H9 (cell line): ENCODE results near the gene LRMDA. TPM values are rescaled to one million over a fixed set of nuclear protein-coding genes. Genes with fewer than 3 reads are reported as not detected.

ENCODE experiments used
- DNase-seq: peaks from one replicate; pipeline ENCODE4 v3.0.0-alpha.2; 2017
- H2AFZ ChIP-seq: one replicate; pipeline ENCODE4 v1.6.1; 2013; ENCODE audit warnings: mild to moderate bottlenecking, low read length, control low read depth, moderate library complexity
- H2AK5ac ChIP-seq: 2 replicates; pipeline ENCODE4 v1.6.1; 2013; ENCODE audit warnings: low read length, control low read depth, mixed read lengths; ENCODE audit not compliant: insufficient read length
- H2BK120ac ChIP-seq: one replicate; pipeline ENCODE4 v1.6.1; 2013; ENCODE audit warnings: low read depth, mild to moderate bottlenecking, low read length, control low read depth, inconsistent platforms; ENCODE audit not compliant: poor library complexity, severe bottlenecking
- H2BK12ac ChIP-seq: 2 replicates; pipeline ENCODE4 v1.6.1; 2013; ENCODE audit warnings: low read length, control low read depth, mixed read lengths, low read depth; ENCODE audit not compliant: insufficient read length
- H2BK15ac ChIP-seq: 2 replicates; pipeline ENCODE4 v1.6.1; 2013; ENCODE audit warnings: low read depth, low read length, control low read depth
- H2BK20ac ChIP-seq: one replicate; pipeline ENCODE4 v1.6.1; 2013; ENCODE audit warnings: low read depth, mild to moderate bottlenecking, low read length, control low read depth, inconsistent platforms; ENCODE audit not compliant: poor library complexity, severe bottlenecking
- H2BK5ac ChIP-seq: 2 replicates; pipeline ENCODE4 v1.6.1; 2013; ENCODE audit warnings: low read length, control low read depth, mixed read lengths; ENCODE audit not compliant: insufficient read length
- H3K14ac ChIP-seq: 2 replicates; pipeline ENCODE4 v1.6.1; 2013; ENCODE audit warnings: low read length, control low read depth; ENCODE audit not compliant: insufficient read depth
- H3K18ac ChIP-seq: 2 replicates; pipeline ENCODE4 v1.6.1; 2013; ENCODE audit warnings: low read depth, mild to moderate bottlenecking, mixed read lengths, low read length, control low read depth; ENCODE audit not compliant: insufficient read length
- H3K23ac ChIP-seq: 2 replicates; pipeline ENCODE4 v1.6.1; 2013; ENCODE audit warnings: low read length, control low read depth, mixed read lengths, low read depth; ENCODE audit not compliant: insufficient read length
- H3K23me2 ChIP-seq: 2 replicates; pipeline ENCODE4 v1.6.1; 2013; ENCODE audit warnings: low read depth, mild to moderate bottlenecking, mixed read lengths, low read length, control low read depth; ENCODE audit not compliant: insufficient read length, poor library complexity, severe bottlenecking
- H3K27ac ChIP-seq: 2 replicates; pipeline ENCODE4 v1.5.1; 2013; ENCODE audit warnings: low read length, control low read depth, mixed read lengths, low read depth; ENCODE audit not compliant: insufficient read length
- H3K27me3 ChIP-seq: 2 replicates; pipeline ENCODE4 v1.6.1; 2013; ENCODE audit warnings: low read length, control low read depth, inconsistent platforms; ENCODE audit not compliant: insufficient read depth
- H3K4ac ChIP-seq: 2 replicates; pipeline ENCODE4 v1.6.1; 2013; ENCODE audit warnings: low read depth, mild to moderate bottlenecking, control low read depth, inconsistent platforms, low read length, moderate library complexity
- H3K4me1 ChIP-seq: 2 replicates; pipeline ENCODE4 v1.6.1; 2013; ENCODE audit warnings: low read length, control low read depth, inconsistent platforms; ENCODE audit not compliant: insufficient read depth
- H3K4me2 ChIP-seq: 2 replicates; pipeline ENCODE4 v1.6.1; 2013; ENCODE audit warnings: low read length, control low read depth, mixed read lengths; ENCODE audit not compliant: insufficient read length, insufficient read depth
- H3K56ac ChIP-seq: 2 replicates; pipeline ENCODE4 v1.6.1; 2013; ENCODE audit warnings: low read depth, mild to moderate bottlenecking, mixed read lengths, low read length, control low read depth; ENCODE audit not compliant: insufficient read length
- H3K79me1 ChIP-seq: 2 replicates; pipeline ENCODE4 v1.6.1; 2013; ENCODE audit warnings: low read depth, mild to moderate bottlenecking, moderate library complexity, low read length, control low read depth, inconsistent platforms; ENCODE audit not compliant: insufficient read depth, poor library complexity, severe bottlenecking
- H3K79me2 ChIP-seq: 2 replicates; pipeline ENCODE4 v1.6.1; 2013; ENCODE audit warnings: low read length, control low read depth, inconsistent platforms; ENCODE audit not compliant: insufficient read depth
- H3K9ac ChIP-seq: 2 replicates; pipeline ENCODE4 v1.6.1; 2013; ENCODE audit warnings: low read length, control low read depth, mixed read lengths; ENCODE audit not compliant: insufficient read length; ENCODE audit errors: extremely low read depth
- H3K9me3 ChIP-seq: one replicate; pipeline ENCODE4 v1.6.1; 2013; ENCODE audit warnings: low read depth, low read length, inconsistent platforms; ENCODE audit not compliant: control insufficient read depth
- H3T11ph ChIP-seq: one replicate; pipeline ENCODE4 v1.6.1; 2013; ENCODE audit warnings: mild to moderate bottlenecking, low read length, control low read depth, inconsistent platforms
- H4K20me1 ChIP-seq: one replicate; pipeline ENCODE4 v1.6.1; 2013; ENCODE audit not compliant: control insufficient read depth, insufficient read length, insufficient read depth
- H4K5ac ChIP-seq: 2 replicates; pipeline ENCODE4 v1.6.1; 2013; ENCODE audit warnings: low read depth, mild to moderate bottlenecking, mixed read lengths, low read length, control low read depth; ENCODE audit not compliant: insufficient read length
- H4K8ac ChIP-seq: replicated peaks from 2 replicates; pipeline ENCODE4 v1.6.1; 2013; ENCODE audit warnings: low read length, control low read depth, mixed read lengths, low read depth; ENCODE audit not compliant: insufficient read length
- H4K91ac ChIP-seq: 2 replicates; pipeline ENCODE4 v1.6.1; 2013; ENCODE audit warnings: low read depth, mild to moderate bottlenecking, moderate library complexity, mixed read lengths, low read length, control low read depth; ENCODE audit not compliant: insufficient read length
- H3K27ac Mint-ChIP-seq, 3 experiments: 2 replicates in 2 of 3; 3 replicates in 1 of 3; pipeline ENCODE4 v1.8.0; 2020 to 2021; ENCODE audit warnings: mixed read lengths in 3 of 3, mild to moderate bottlenecking in 1 of 3, moderate library complexity in 1 of 3
- H3K27me3 Mint-ChIP-seq: 2 replicates; pipeline ENCODE4 v1.8.0; 2021; ENCODE audit warnings: low read depth, mild to moderate bottlenecking, moderate library complexity, mixed read lengths
- H3K36me3 Mint-ChIP-seq, 3 experiments: 2 replicates in 2 of 3; 3 replicates in 1 of 3; pipeline ENCODE4 v1.8.0; 2020 to 2021; ENCODE audit warnings: low read depth in 3 of 3, mixed read lengths in 3 of 3; ENCODE audit not compliant: insufficient read depth in 1 of 3
- H3K4me1 Mint-ChIP-seq, 2 experiments: 2 replicates each; pipeline ENCODE4 v1.8.0; 2020; ENCODE audit warnings: mixed read lengths in 2 of 2
- H3K4me3 Mint-ChIP-seq, 2 experiments: 2 replicates in 1 of 2; 3 replicates in 1 of 2; pipeline ENCODE4 v1.8.0; 2020 to 2021; ENCODE audit warnings: mild to moderate bottlenecking in 2 of 2, mixed read lengths in 2 of 2, moderate library complexity in 1 of 2
- H3K9me3 Mint-ChIP-seq, 2 experiments: 2 replicates in 1 of 2; 3 replicates in 1 of 2; pipeline ENCODE4 v1.8.0; 2020; ENCODE audit warnings: mild to moderate bottlenecking in 2 of 2, mixed read lengths in 2 of 2, moderate library complexity in 1 of 2
- CTCF ChIP-seq: fragments of 200-600 bp; sonication (generic); conservative IDR thresholded peaks from 3 replicates; pipeline ENCODE4 v1.8.0; 2021; ENCODE audit warnings: antibody characterized with exemption, mild to moderate bottlenecking
- WGBS: extraction: QIAGEN DNeasy Blood & Tissue Kit; methylation state at CpG from one replicate; pipeline ENCODE4 v1.1.7; 2013; ENCODE audit warnings: missing lambda C conversion rate, low lambda C conversion rate, mixed read lengths; ENCODE audit not compliant: insufficient read length; ENCODE audit errors: extremely low coverage; 5-methylcytosine and 5-hydroxymethylcytosine counted together
- total RNA-seq: library from RNA; stranded (reverse); gene quantifications from 2 replicates; pipeline ENCODE4 v1.2.1, GENCODE V29; 2021

Gene LRMDA
- total RNA-seq, 1 experiment from 2014 or later: 1.8 TPM

DNA sequence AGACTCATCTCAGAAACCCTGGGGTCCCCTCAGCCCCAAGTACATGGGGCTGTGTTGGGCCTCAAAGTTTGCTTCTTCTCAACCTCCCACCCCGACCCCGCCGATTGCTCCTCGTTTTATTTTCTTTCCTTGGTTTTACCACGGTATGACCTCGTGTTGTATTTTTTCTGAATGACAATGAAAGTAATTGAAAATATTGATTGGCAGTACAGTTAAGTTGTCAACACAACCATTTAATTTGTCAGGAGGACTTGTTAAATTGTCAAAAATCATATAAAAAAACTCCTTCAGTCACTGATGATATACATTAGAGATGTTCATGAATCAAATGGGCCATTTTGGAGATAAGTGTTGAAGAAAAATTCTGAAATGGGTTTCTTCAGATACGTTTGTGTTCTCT is 520.7 kb downstream of the LRMDA start:
- Histone ChIP-seq H3K14ac (no peak overlapping the region), H3K56ac (no peak overlapping the region), H2BK15ac (no peak overlapping the region), H4K5ac (no peak overlapping the region), H3K23ac (no peak overlapping the region), H3K9ac (no peak overlapping the region), H2BK20ac (no peak overlapping the region), H2BK5ac (no peak overlapping the region), H2AK5ac (no peak overlapping the region), H3K4me1 (no peaks in the 10 kb centered on the region), H3K79me2 (no peaks in the 10 kb centered on the region), H2BK12ac (no peak overlapping the region), H3K79me1 (no peaks in the 10 kb centered on the region), H3K18ac (no peak overlapping the region), H4K91ac (no peak overlapping the region), H3K27me3 (no peaks in the 10 kb centered on the region), H4K20me1 (no peaks in the 10 kb centered on the region), H3K27ac (no peak overlapping the region), H3K9me3 (no peaks in the 10 kb centered on the region), H2AFZ (no peak overlapping the region), H2BK120ac (no peak overlapping the region), H4K8ac (no peak overlapping the region), H3K4ac (no peak overlapping the region), H3K23me2 (no peaks in the 10 kb centered on the region), H3K4me2 (no peak overlapping the region), H3T11ph (no peak overlapping the region)
- no peak overlapping the region for H3K27ac Mint-ChIP-seq
- TF ChIP-seq CTCF: no peak
- H3K27me3 Mint-ChIP-seq: no peaks in the 10 kb centered on the region; the same call in 1 of the 2 replicates
- H3K36me3 Mint-ChIP-seq: no peaks in the 10 kb centered on the region
- no peaks in the 10 kb centered on the region for H3K9me3 Mint-ChIP-seq
- WGBS: no CpG with 5 or more reads among the region's 7 CpGs
- peaks cover 3% of the 10 kb centered on the region in 2 experiments; a peak in 2 of 4 replicates for H3K4me1 Mint-ChIP-seq
- no peak overlapping the region for H3K4me3 Mint-ChIP-seq
- DNase-seq: no peak
